ENCODE measurements around the gene SASH3.

- TF ChIP-seq EZH2phosphoT487 (IDR thresholded peaks at IDR 0.05; ENCODE audit: borderline replicate concordance, low read depth), result no peak
- TF ChIP-seq, protein P1, sequence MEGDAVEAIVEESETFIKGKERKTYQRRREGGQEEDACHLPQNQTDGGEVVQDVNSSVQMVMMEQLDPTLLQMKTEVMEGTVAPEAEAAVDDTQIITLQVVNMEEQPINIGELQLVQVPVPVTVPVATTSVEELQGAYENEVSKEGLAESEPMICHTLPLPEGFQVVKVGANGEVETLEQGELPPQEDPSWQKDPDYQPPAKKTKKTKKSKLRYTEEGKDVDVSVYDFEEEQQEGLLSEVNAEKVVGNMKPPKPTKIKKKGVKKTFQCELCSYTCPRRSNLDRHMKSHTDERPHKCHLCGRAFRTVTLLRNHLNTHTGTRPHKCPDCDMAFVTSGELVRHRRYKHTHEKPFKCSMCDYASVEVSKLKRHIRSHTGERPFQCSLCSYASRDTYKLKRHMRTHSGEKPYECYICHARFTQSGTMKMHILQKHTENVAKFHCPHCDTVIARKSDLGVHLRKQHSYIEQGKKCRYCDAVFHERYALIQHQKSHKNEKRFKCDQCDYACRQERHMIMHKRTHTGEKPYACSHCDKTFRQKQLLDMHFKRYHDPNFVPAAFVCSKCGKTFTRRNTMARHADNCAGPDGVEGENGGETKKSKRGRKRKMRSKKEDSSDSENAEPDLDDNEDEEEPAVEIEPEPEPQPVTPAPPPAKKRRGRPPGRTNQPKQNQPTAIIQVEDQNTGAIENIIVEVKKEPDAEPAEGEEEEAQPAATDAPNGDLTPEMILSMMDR (IDR thresholded peaks at IDR 0.05), result no peak
- TF ChIP-seq JUND (IDR thresholded peaks at IDR 0.05), result no peak
- TF ChIP-seq CHD2 (IDR thresholded peaks at IDR 0.05; ENCODE audit: low read length, partially characterized antibody), result no peak
- TF ChIP-seq, protein P2, sequence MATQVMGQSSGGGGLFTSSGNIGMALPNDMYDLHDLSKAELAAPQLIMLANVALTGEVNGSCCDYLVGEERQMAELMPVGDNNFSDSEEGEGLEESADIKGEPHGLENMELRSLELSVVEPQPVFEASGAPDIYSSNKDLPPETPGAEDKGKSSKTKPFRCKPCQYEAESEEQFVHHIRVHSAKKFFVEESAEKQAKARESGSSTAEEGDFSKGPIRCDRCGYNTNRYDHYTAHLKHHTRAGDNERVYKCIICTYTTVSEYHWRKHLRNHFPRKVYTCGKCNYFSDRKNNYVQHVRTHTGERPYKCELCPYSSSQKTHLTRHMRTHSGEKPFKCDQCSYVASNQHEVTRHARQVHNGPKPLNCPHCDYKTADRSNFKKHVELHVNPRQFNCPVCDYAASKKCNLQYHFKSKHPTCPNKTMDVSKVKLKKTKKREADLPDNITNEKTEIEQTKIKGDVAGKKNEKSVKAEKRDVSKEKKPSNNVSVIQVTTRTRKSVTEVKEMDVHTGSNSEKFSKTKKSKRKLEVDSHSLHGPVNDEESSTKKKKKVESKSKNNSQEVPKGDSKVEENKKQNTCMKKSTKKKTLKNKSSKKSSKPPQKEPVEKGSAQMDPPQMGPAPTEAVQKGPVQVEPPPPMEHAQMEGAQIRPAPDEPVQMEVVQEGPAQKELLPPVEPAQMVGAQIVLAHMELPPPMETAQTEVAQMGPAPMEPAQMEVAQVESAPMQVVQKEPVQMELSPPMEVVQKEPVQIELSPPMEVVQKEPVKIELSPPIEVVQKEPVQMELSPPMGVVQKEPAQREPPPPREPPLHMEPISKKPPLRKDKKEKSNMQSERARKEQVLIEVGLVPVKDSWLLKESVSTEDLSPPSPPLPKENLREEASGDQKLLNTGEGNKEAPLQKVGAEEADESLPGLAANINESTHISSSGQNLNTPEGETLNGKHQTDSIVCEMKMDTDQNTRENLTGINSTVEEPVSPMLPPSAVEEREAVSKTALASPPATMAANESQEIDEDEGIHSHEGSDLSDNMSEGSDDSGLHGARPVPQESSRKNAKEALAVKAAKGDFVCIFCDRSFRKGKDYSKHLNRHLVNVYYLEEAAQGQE (IDR thresholded peaks at IDR 0.05; ENCODE audit: low read depth, low read length), result no peak
- TF ChIP-seq POLR2AphosphoS5 (IDR thresholded peaks at IDR 0.05; ENCODE audit: low read depth, low read length), result no peak
Measured at GRCh38 chrX:129824620-129825019, 44.9 kb downstream of the SASH3 start.
